Measurements from ENCODE around the gene ELK3.

Gene ELK3

GRCh38 chr12:96190413-96191108, 3.6 kb upstream of the ELK3 start:
- no peak for DNase-seq

GRCh38 chr12:96192926-96193573, 1.1 kb upstream of the ELK3 start:
- DNase-seq, result no peak

- DNase-seq, result no peak
Observed at GRCh38 chr12:96194576-96194889, 358 bp downstream of the ELK3 start.

- DNase-seq, result no peak
Observed at GRCh38 chr12:96194971-96195844, 1.0 kb downstream of the ELK3 start.

- DNase-seq, result no peak
Observed at GRCh38 chr12:96195845-96196451, 1.8 kb downstream of the ELK3 start.

- DNase-seq, result no peak
Observed at GRCh38 chr12:96196781-96197180, 2.6 kb downstream of the ELK3 start.

- no peak for DNase-seq
Observed at GRCh38 chr12:96197503-96198272, 3.5 kb downstream of the ELK3 start.

GRCh38 chr12:96198965-96199364, 4.8 kb downstream of the ELK3 start:
- DNase-seq, result no peak

GRCh38 chr12:96199464-96199863, 5.3 kb downstream of the ELK3 start:
- DNase-seq, result no peak

- DNase-seq, result no peak
Observed at GRCh38 chr12:96201272-96202227, 7.4 kb downstream of the ELK3 start.

- DNase-seq, result no peak
Observed at GRCh38 chr12:96204381-96204780, 10.2 kb downstream of the ELK3 start.

- DNase-seq, result no peak
Observed at GRCh38 chr12:96205908-96206307, 11.7 kb downstream of the ELK3 start.

GRCh38 chr12:96206936-96207662, 12.9 kb downstream of the ELK3 start:
- DNase-seq, result no peak

GRCh38 chr12:96208346-96208745, 14.2 kb downstream of the ELK3 start:
- no peak for DNase-seq

GRCh38 chr12:96208801-96209549, 14.8 kb downstream of the ELK3 start:
- no peak for DNase-seq

GRCh38 chr12:96210376-96211055, 16.3 kb downstream of the ELK3 start:
- DNase-seq, result no peak

- no peak for DNase-seq
Observed at GRCh38 chr12:96211988-96212387, 17.8 kb downstream of the ELK3 start.

- DNase-seq, result no peak
Observed at GRCh38 chr12:96212456-96213375, 18.5 kb downstream of the ELK3 start.
